Mucosa of descending colon (tissue), 3 donors: ENCODE results near the gene GINM1. TPM values are rescaled to one million over a fixed set of nuclear protein-coding genes. Genes with fewer than 3 reads are reported as not detected.

Source experiments
- ATAC-seq: fragments of 200-7000 bp; cut with Tn5 transposase; one replicate; pipeline ENCODE4 v1.9.1; 2020; ENCODE audit warnings: mild to moderate bottlenecking, moderate library complexity
- DNase-seq, 3 donors: peaks; one replicate each; pipeline ENCODE4 v3.0.0-alpha.2; 2020
- H3K36me3 ChIP-seq: fragments of 200-600 bp; one replicate; pipeline ENCODE4 v1.8.0; 2021; ENCODE audit warnings: low read depth, mild to moderate bottlenecking
- H3K4me1 ChIP-seq: fragments of 200-600 bp; one replicate; pipeline ENCODE4 v1.8.0; 2021; ENCODE audit warnings: low read depth, mild to moderate bottlenecking
- H3K4me3 ChIP-seq: fragments of 200-600 bp; one replicate; pipeline ENCODE4 v1.8.0; 2021; ENCODE audit warnings: mild to moderate bottlenecking
- H3K9me3 ChIP-seq: fragments of 200-600 bp; one replicate; pipeline ENCODE4 v1.8.0; 2021; ENCODE audit warnings: mild to moderate bottlenecking
- CTCF ChIP-seq: fragments of 200-600 bp; IDR thresholded peaks from one replicate; pipeline ENCODE4 v1.8.0; 2022; ENCODE audit warnings: antibody characterized with exemption, mild to moderate bottlenecking
- intact Hi-C, 2 donors: fragments of 100-400 bp; cut with DNase I in 1 of 2; cut with micrococcal nuclease in 1 of 2; formaldehyde crosslinking; loops; one replicate each; pipeline versions ENCODE4 v1.11.0 to v1.11.1; 2022; cut with DNase I, micrococcal nuclease
- total RNA-seq, 3 donors: library from RNA; stranded (reverse); fragmentation: NEBNext Ultra II Directional in 2 of 3; extraction: Animal tissue kit (Norgen Biotek cat#: 25700) in 2 of 3; gene quantifications; one replicate each; pipeline versions ENCODE4 v1.2.1 to v1.2.4, GENCODE V29; 2021 to 2023
- donor health status: DM: no; HTN: no; CAD: no; lungs with moderate emphysema.
- donor health status: DM: no; HTN: no; CAD: no.
- donor health status: DM: no; HTN: yes; CAD: no.

GINM1 gene
- total RNA-seq, 3 donors from 2014 or later = 45.6 to 64.6 (median 48.4) TPM

- no peak for TF ChIP-seq CTCF
- ATAC-seq = peak; percentile 42
These were observed 5.4 kb upstream of the GINM1 start for GRCh38 chr6:149560736-149561135.

GRCh38 chr6:149563203-149563927, 2.8 kb upstream of the GINM1 start:
- no peak for TF ChIP-seq CTCF
- ATAC-seq (no peak), DNase-seq (no peak)
- Histone ChIP-seq H3K4me3 (no peak overlapping the region), H3K36me3 (no peaks in the 10 kb centered on the region), H3K9me3 (no peaks in the 10 kb centered on the region), H3K4me1 (peaks cover 9% of the 10 kb centered on the region)
- intact Hi-C loops = no loop called here

More at GRCh38 chr6:149560736-149561135, 5.4 kb upstream of the GINM1 start:
- H3K9me3 ChIP-seq = no peaks in the 10 kb centered on the region
- intact Hi-C loops = no loop called here
- DNase-seq = peak in 1 of 3 donors; percentile 19
- H3K36me3 ChIP-seq = no peaks in the 10 kb centered on the region
- no peaks in the 10 kb centered on the region for H3K4me1 ChIP-seq
- no peak overlapping the region for H3K4me3 ChIP-seq

GRCh38 chr6:149563928-149564325, 2.2 kb upstream of the GINM1 start:
- no peak for TF ChIP-seq CTCF
- Histone ChIP-seq H3K4me1 (peaks cover 9% of the 10 kb centered on the region), H3K36me3 (no peaks in the 10 kb centered on the region), H3K4me3 (no peak overlapping the region), H3K9me3 (no peaks in the 10 kb centered on the region)
- intact Hi-C loops = no loop called here
- DNase-seq = no peak
- ATAC-seq = no peak

- intact Hi-C loops = no loop called here
These were observed 427 bp downstream of the GINM1 start for GRCh38 chr6:149566410-149567193.

GRCh38 chr6:149567194-149567586, 1.0 kb downstream of the GINM1 start:
- peaks cover 9% of the 10 kb centered on the region for H3K4me1 ChIP-seq
- ATAC-seq (no peak), DNase-seq (peak in 1 of 3 donors; percentile 21)
- no peak for TF ChIP-seq CTCF
- H3K9me3 ChIP-seq = no peaks in the 10 kb centered on the region
- peak overlapping the region; percentile 94 for H3K4me3 ChIP-seq
- no peaks in the 10 kb centered on the region for H3K36me3 ChIP-seq
- intact Hi-C loops = no loop called here

More at GRCh38 chr6:149566410-149567193, 427 bp downstream of the GINM1 start:
- no peak for TF ChIP-seq CTCF
- Histone ChIP-seq H3K9me3 (no peaks in the 10 kb centered on the region), H3K4me3 (peak overlapping the region; percentile 94), H3K36me3 (no peaks in the 10 kb centered on the region), H3K4me1 (peaks cover 9% of the 10 kb centered on the region)
- ATAC-seq (peak; percentile 60), DNase-seq (peak; percentile 66 to 84 (median 75))
